Trophoblast cell (in vitro differentiated cells and primary cell): ENCODE measurements around the gene USP6NL.

Experiments
- DNase-seq, 2 donors: peaks; one replicate each; pipeline ENCODE4 v3.0.0-alpha.2; 2016
- H2AFZ ChIP-seq: 2 replicates; pipeline ENCODE4 v1.6.1; 2013; ENCODE audit warnings: low read length, moderate library complexity, mild to moderate bottlenecking; ENCODE audit not compliant: insufficient read depth, poor library complexity
- H2AK5ac ChIP-seq: 2 replicates; pipeline ENCODE4 v1.6.1; 2013; ENCODE audit warnings: mild to moderate bottlenecking, low read length
- H2BK120ac ChIP-seq: 2 replicates; pipeline ENCODE4 v1.6.1; 2013; ENCODE audit warnings: low read length, mild to moderate bottlenecking, moderate library complexity; ENCODE audit not compliant: insufficient read depth, poor library complexity
- H2BK12ac ChIP-seq: 2 replicates; pipeline ENCODE4 v1.6.1; 2013; ENCODE audit warnings: mild to moderate bottlenecking, low read length, moderate library complexity
- H2BK5ac ChIP-seq: 2 replicates; pipeline ENCODE4 v1.6.1; 2013; ENCODE audit warnings: low read length, low read depth, moderate library complexity, mild to moderate bottlenecking; ENCODE audit not compliant: poor library complexity
- H3K14ac ChIP-seq: 2 replicates; pipeline ENCODE4 v1.6.1; 2013; ENCODE audit warnings: mild to moderate bottlenecking, low read length
- H3K18ac ChIP-seq: 2 replicates; pipeline ENCODE4 v1.6.1; 2013; ENCODE audit warnings: mild to moderate bottlenecking, low read length
- H3K23ac ChIP-seq: 2 replicates; pipeline ENCODE4 v1.6.1; 2013; ENCODE audit warnings: low read length
- H3K27ac ChIP-seq: 2 replicates; pipeline ENCODE4 v1.5.1; 2013; ENCODE audit warnings: low read depth, mild to moderate bottlenecking, inconsistent platforms, low read length, moderate library complexity
- H3K27me3 ChIP-seq: 2 replicates; pipeline ENCODE4 v1.6.1; 2013; ENCODE audit warnings: inconsistent platforms, mild to moderate bottlenecking, low read length, moderate library complexity; ENCODE audit not compliant: insufficient read depth
- H3K36me3 ChIP-seq, 2 experiments: 1 replicate in 1 of 2; 2 replicates in 1 of 2; pipeline ENCODE4 v1.6.1; 2013; ENCODE audit warnings: low read length in 2 of 2, mild to moderate bottlenecking in 2 of 2, moderate library complexity in 1 of 2; ENCODE audit not compliant: insufficient read depth in 2 of 2, control insufficient read depth in 1 of 2
- H3K4ac ChIP-seq: 2 replicates; pipeline ENCODE4 v1.6.1; 2013; ENCODE audit warnings: low read depth, mild to moderate bottlenecking, low read length, moderate library complexity
- H3K4me1 ChIP-seq, 2 experiments: 1 replicate in 1 of 2; 2 replicates in 1 of 2; pipeline ENCODE4 v1.6.1; 2013; ENCODE audit warnings: low read length in 2 of 2, mild to moderate bottlenecking in 2 of 2, moderate library complexity in 1 of 2; ENCODE audit not compliant: insufficient read depth in 2 of 2, control insufficient read depth in 1 of 2
- H3K4me2 ChIP-seq: 2 replicates; pipeline ENCODE4 v1.6.1; 2013; ENCODE audit warnings: inconsistent platforms, mild to moderate bottlenecking, low read length, moderate library complexity
- H3K4me3 ChIP-seq: 2 replicates; pipeline ENCODE4 v1.5.1; 2013; ENCODE audit warnings: mild to moderate bottlenecking, low read depth, low read length, inconsistent platforms
- H3K79me1 ChIP-seq: one replicate; pipeline ENCODE4 v1.6.1; 2013; ENCODE audit warnings: low read length
- H3K79me2 ChIP-seq: 2 replicates; pipeline ENCODE4 v1.6.1; 2013; ENCODE audit warnings: low read length, mild to moderate bottlenecking; ENCODE audit not compliant: control insufficient read depth, insufficient read depth, poor library complexity
- H3K9ac ChIP-seq: 2 replicates; pipeline ENCODE4 v1.6.1; 2013; ENCODE audit warnings: mild to moderate bottlenecking, low read length
- H3K9me3 ChIP-seq: 2 replicates; pipeline ENCODE4 v1.6.1; 2013; ENCODE audit warnings: low read depth, mild to moderate bottlenecking, control low read depth, inconsistent platforms, low read length; ENCODE audit not compliant: insufficient read depth
- H4K12ac ChIP-seq: 2 replicates; pipeline ENCODE4 v1.6.1; 2013; ENCODE audit warnings: low read depth, mild to moderate bottlenecking, low read length, moderate library complexity
- H4K8ac ChIP-seq: 2 replicates; pipeline ENCODE4 v1.6.1; 2013; ENCODE audit warnings: low read depth, mild to moderate bottlenecking, low read length, moderate library complexity
- H4K91ac ChIP-seq: one replicate; pipeline ENCODE4 v1.6.1; 2013; ENCODE audit warnings: low read depth, mild to moderate bottlenecking, low read length, moderate library complexity
- WGBS: extraction: QIAGEN DNeasy Blood & Tissue Kit; methylation state at CpG from one replicate; pipeline ENCODE4 v1.1.7; 2013; ENCODE audit warnings: missing lambda C conversion rate; ENCODE audit not compliant: insufficient read length, insufficient coverage; ENCODE audit errors: extremely low coverage; 5-methylcytosine and 5-hydroxymethylcytosine counted together

USP6NL gene

DNA sequence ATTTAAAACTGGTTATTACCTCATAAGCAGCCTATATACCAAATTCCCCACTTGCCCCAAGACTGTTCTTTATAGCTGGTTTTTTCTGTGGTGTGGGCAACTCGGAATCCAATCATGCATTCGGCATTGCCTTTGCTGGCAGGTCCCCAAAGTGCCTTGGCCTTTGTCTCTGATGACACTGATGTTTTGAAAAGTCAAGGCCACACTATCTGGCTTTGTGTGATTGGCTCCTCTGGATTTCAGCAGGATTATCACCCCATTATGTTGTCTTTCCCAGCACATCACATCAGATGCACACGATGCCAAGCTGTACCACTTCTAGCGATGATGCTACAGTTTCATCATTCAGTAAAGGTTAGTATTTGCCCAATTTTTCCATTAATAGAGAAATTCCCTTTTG is 97.7 kb downstream of the USP6NL start:
- Histone ChIP-seq H3K4me2 (no peak overlapping the region), H2AFZ (no peak overlapping the region), H4K91ac (no peak overlapping the region), H3K79me2 (no peaks in the 10 kb centered on the region), H2AK5ac (no peak overlapping the region), H3K79me1 (no peaks in the 10 kb centered on the region), H3K27ac (no peak overlapping the region), H3K4me3 (no peak overlapping the region), H3K18ac (no peak overlapping the region), H3K23ac (no peak overlapping the region), H3K4ac (no peak overlapping the region), H3K14ac (no peak overlapping the region), H2BK5ac (no peak overlapping the region), H4K12ac (no peak overlapping the region), H3K36me3 (peaks cover 1 to 2% of the 10 kb centered on the region in 2 experiments), H2BK12ac (no peak overlapping the region), H2BK120ac (no peak overlapping the region), H3K9ac (no peak overlapping the region), H3K9me3 (no peaks in the 10 kb centered on the region), H3K4me1 (peaks cover 0 to 2% of the 10 kb centered on the region in 2 experiments), H4K8ac (no peak overlapping the region), H3K27me3 (no peaks in the 10 kb centered on the region)
- DNase-seq = no peak
- WGBS = no CpG with 5 or more reads among the region's 4 CpGs

DNA sequence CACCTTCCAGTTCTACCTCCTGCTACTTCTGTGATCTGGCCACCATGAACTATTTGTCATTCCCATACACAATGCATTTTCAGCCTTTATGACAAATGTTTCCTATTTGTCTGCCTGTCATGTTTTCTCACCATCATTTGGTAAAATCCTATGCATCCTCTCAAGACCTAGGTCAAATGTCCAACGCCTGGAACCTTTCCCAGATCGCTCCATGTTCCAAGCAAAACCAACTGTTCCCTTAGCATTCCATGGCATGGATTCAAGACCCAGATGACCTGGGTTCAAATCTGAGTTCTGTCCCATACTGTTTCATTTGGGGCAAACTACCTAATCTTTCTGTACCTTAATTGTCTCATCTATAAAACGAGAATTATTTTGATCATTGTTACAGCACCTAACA is 98.9 kb downstream of the USP6NL start:
- Histone ChIP-seq H3K4me3 (no peak overlapping the region), H3K18ac (no peak overlapping the region), H2BK120ac (no peak overlapping the region), H3K27me3 (no peaks in the 10 kb centered on the region), H2AFZ (no peak overlapping the region), H2BK5ac (no peak overlapping the region), H3K14ac (no peak overlapping the region), H2BK12ac (no peak overlapping the region), H3K36me3 (peaks cover 0 to 2% of the 10 kb centered on the region in 2 experiments), H3K9ac (no peak overlapping the region), H3K9me3 (no peaks in the 10 kb centered on the region), H4K12ac (no peak overlapping the region), H2AK5ac (no peak overlapping the region), H3K79me2 (no peaks in the 10 kb centered on the region), H3K4ac (no peak overlapping the region), H3K27ac (no peak overlapping the region), H4K8ac (no peak overlapping the region), H3K79me1 (no peaks in the 10 kb centered on the region), H4K91ac (no peak overlapping the region), H3K23ac (no peak overlapping the region), H3K4me1 (peaks cover 0 to 2% of the 10 kb centered on the region in 2 experiments), H3K4me2 (no peak overlapping the region)
- no CpG with 5 or more reads among the region's 3 CpGs for WGBS
- DNase-seq = no peak

DNA sequence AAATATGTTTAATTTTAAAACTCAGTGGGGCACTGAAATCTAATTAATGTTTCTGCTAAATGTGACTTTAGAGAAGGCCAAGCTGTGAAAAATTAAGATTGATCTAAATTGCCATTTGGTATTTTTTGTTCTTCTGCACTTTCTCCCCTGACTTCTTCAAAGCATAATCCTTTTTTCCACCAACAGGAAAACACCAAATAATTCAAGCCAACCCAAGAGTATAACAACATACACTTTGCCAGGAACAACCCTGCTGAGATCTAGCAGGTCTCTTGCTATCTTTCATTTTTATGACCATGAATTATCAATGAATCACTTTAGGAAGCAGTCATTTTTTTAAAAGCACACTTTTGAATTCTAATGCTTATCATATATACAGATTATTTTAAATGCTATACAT is 100.1 kb downstream of the USP6NL start:
- Histone ChIP-seq H4K12ac (no peak overlapping the region), H3K4me2 (no peak overlapping the region), H3K27ac (no peak overlapping the region), H3K9ac (no peak overlapping the region), H3K9me3 (no peaks in the 10 kb centered on the region), H4K8ac (no peak overlapping the region), H3K4ac (no peak overlapping the region), H3K18ac (no peak overlapping the region), H3K79me1 (no peaks in the 10 kb centered on the region), H3K4me1 (peaks cover 0 to 2% of the 10 kb centered on the region in 2 experiments), H3K79me2 (no peaks in the 10 kb centered on the region), H2AK5ac (no peak overlapping the region), H2AFZ (no peak overlapping the region), H3K4me3 (no peak overlapping the region), H3K14ac (no peak overlapping the region), H3K27me3 (no peaks in the 10 kb centered on the region), H3K23ac (no peak overlapping the region), H2BK120ac (no peak overlapping the region), H2BK12ac (no peak overlapping the region), H2BK5ac (no peak overlapping the region), H4K91ac (no peak overlapping the region), H3K36me3 (peaks cover 1 to 2% of the 10 kb centered on the region in 2 experiments)
- no peak for DNase-seq

DNA sequence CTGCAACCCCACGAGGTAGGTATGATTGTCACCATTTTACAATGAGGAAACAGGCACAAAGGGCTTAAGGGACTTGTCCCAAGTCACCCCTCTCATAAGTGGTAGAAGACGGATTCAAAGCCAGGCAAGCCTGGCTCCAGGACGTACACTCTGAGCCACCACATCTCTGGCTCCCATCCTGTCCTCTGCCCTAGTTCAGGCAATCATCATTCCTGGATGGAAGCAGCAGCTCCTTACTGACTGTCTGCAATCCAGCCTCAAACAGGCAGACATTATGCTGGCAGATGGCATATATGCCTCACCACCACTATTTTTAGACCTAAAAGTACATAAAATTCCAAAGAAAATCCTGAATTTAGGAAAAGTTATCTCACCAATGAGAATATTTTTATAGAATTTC is 100.7 kb downstream of the USP6NL start:
- H4K8ac ChIP-seq = no peak overlapping the region
- no peak overlapping the region for H3K9ac ChIP-seq
- no peak for DNase-seq
- no peaks in the 10 kb centered on the region for H3K79me1 ChIP-seq
- no peak overlapping the region for H3K23ac ChIP-seq
- H4K91ac ChIP-seq = no peak overlapping the region
- H2AK5ac ChIP-seq = no peak overlapping the region
- no peak overlapping the region for H2BK12ac ChIP-seq
- no peaks in the 10 kb centered on the region for H3K9me3 ChIP-seq
- no peaks in the 10 kb centered on the region for H3K27me3 ChIP-seq
- no peak overlapping the region for H3K27ac ChIP-seq
- H3K4me3 ChIP-seq = no peak overlapping the region
- H2AFZ ChIP-seq = no peak overlapping the region
- no peak overlapping the region for H3K18ac ChIP-seq
- no peak overlapping the region for H3K14ac ChIP-seq
- no peak overlapping the region for H2BK120ac ChIP-seq
- H2BK5ac ChIP-seq = no peak overlapping the region
- H4K12ac ChIP-seq = no peak overlapping the region
- H3K4me2 ChIP-seq = no peak overlapping the region
- H3K4ac ChIP-seq = no peak overlapping the region
- H3K4me1 ChIP-seq = peaks cover 0 to 2% of the 10 kb centered on the region in 2 experiments
- WGBS = no CpG with 5 or more reads among the region's 3 CpGs
- H3K79me2 ChIP-seq = no peaks in the 10 kb centered on the region
- peaks cover 1 to 2% of the 10 kb centered on the region in 2 experiments for H3K36me3 ChIP-seq
